SK-N-SH treated with all-trans-retinoic acid at 6 μM for 48 hours (cell line): ENCODE measurements around the gene ST3GAL5.

ENCODE experiments used
- ATAC-seq: fragments of 200-7000 bp; cut with Tn5 transposase; 3 replicates; pipeline ENCODE4 v1.9.1; 2020; ENCODE audit warnings: mild to moderate bottlenecking, moderate library complexity
- ARNTL ChIP-seq: fragments of 450-650 bp; formaldehyde crosslinking; IDR thresholded peaks from 2 replicates; pipeline ENCODE4 v1.5.0; 2020; ENCODE audit warnings: low read depth, mild to moderate bottlenecking, moderate library complexity, borderline replicate concordance
- BACH2 ChIP-seq: fragments of 250-450 bp; sonication (Bioruptor Pico); IDR thresholded peaks from 2 replicates; pipeline ENCODE4 v1.9.0; 2021; ENCODE audit warnings: mild to moderate bottlenecking, borderline replicate concordance
- CSDC2 ChIP-seq: fragments of 250-450 bp; sonication (Bioruptor Pico); IDR thresholded peaks from 2 replicates; pipeline ENCODE4 v1.5.0; 2020; ENCODE audit warnings: mild to moderate bottlenecking, moderate library complexity
- ESRRG ChIP-seq: fragments of 250-450 bp; sonication (Bioruptor Pico); IDR thresholded peaks from 2 replicates; pipeline ENCODE4 v1.6.1; 2021; ENCODE audit warnings: mild to moderate bottlenecking
- GLIS3 ChIP-seq: fragments of 250-450 bp; sonication (Bioruptor Pico); IDR thresholded peaks from 2 replicates; pipeline ENCODE4 v1.5.0; 2020; ENCODE audit warnings: mild to moderate bottlenecking, moderate library complexity
- ISL1 ChIP-seq: fragments of 250-450 bp; sonication (Bioruptor Pico); IDR thresholded peaks from 2 replicates; pipeline ENCODE4 v2.1.2; 2022; ENCODE audit warnings: mild to moderate bottlenecking, moderate library complexity
- OSR1 ChIP-seq: fragments of 250-450 bp; sonication (Bioruptor Pico); IDR thresholded peaks from 2 replicates; pipeline ENCODE4 v1.8.0; 2022; ENCODE audit warnings: moderate library complexity, mild to moderate bottlenecking, inconsistent platforms
- POU6F1 ChIP-seq: fragments of 250-450 bp; sonication (Bioruptor Pico); IDR thresholded peaks from 2 replicates; pipeline ENCODE4 v1.8.0; 2021; ENCODE audit warnings: low read depth, mild to moderate bottlenecking, moderate library complexity, borderline replicate concordance
- PPARA ChIP-seq: fragments of 250-450 bp; sonication (Bioruptor Pico); IDR thresholded peaks from 2 replicates; pipeline ENCODE4 v1.5.0; 2020; ENCODE audit warnings: mild to moderate bottlenecking, borderline replicate concordance
- RARB ChIP-seq: fragments of 250-450 bp; sonication (Bioruptor Pico); IDR thresholded peaks from 2 replicates; pipeline ENCODE4 v1.8.0; 2021; ENCODE audit warnings: mild to moderate bottlenecking, moderate library complexity
- SNAI2 ChIP-seq: fragments of 250-450 bp; sonication (Bioruptor Pico); IDR thresholded peaks from 2 replicates; pipeline ENCODE4 v1.5.0; 2020; ENCODE audit warnings: mild to moderate bottlenecking, moderate library complexity
- TOX ChIP-seq: fragments of 250-450 bp; sonication (Bioruptor Pico); IDR thresholded peaks from 2 replicates; pipeline ENCODE4 v1.8.0; 2021; ENCODE audit warnings: mild to moderate bottlenecking, moderate library complexity, borderline replicate concordance
- ZC3H10 ChIP-seq: fragments of 250-450 bp; sonication (Bioruptor Pico); IDR thresholded peaks from 2 replicates; pipeline ENCODE4 v1.5.1; 2021; ENCODE audit warnings: mild to moderate bottlenecking, moderate library complexity
- ZFP3 ChIP-seq: fragments of 250-450 bp; sonication (Bioruptor Pico); IDR thresholded peaks from 2 replicates; pipeline ENCODE4 v1.5.0; 2020; ENCODE audit warnings: mild to moderate bottlenecking, moderate library complexity
- ZFP30 ChIP-seq: fragments of 450-650 bp; formaldehyde crosslinking; IDR thresholded peaks from 2 replicates; pipeline ENCODE4 v1.5.0; 2022; ENCODE audit warnings: mild to moderate bottlenecking, moderate library complexity
- ZNF70 ChIP-seq: fragments of 450-650 bp; formaldehyde crosslinking; IDR thresholded peaks from 2 replicates; pipeline ENCODE4 v1.5.0; 2020; ENCODE audit warnings: mild to moderate bottlenecking, moderate library complexity
- ZNF8 ChIP-seq: fragments of 450-650 bp; formaldehyde crosslinking; IDR thresholded peaks from 2 replicates; pipeline ENCODE4 v1.5.0; 2020; ENCODE audit warnings: mild to moderate bottlenecking, moderate library complexity
- TF ChIP-seq, protein P1 (sequence below): fragments of 250-450 bp; sonication (Bioruptor Pico); IDR thresholded peaks from 2 replicates; pipeline ENCODE4 v1.5.1; 2020; ENCODE audit warnings: low read depth, mild to moderate bottlenecking, moderate library complexity
- TF ChIP-seq, protein P2 (sequence below): fragments of 250-450 bp; sonication (Bioruptor Pico); IDR thresholded peaks from 2 replicates; pipeline ENCODE4 v1.5.0; 2020; ENCODE audit warnings: mild to moderate bottlenecking, moderate library complexity

Gene ST3GAL5

DNA sequence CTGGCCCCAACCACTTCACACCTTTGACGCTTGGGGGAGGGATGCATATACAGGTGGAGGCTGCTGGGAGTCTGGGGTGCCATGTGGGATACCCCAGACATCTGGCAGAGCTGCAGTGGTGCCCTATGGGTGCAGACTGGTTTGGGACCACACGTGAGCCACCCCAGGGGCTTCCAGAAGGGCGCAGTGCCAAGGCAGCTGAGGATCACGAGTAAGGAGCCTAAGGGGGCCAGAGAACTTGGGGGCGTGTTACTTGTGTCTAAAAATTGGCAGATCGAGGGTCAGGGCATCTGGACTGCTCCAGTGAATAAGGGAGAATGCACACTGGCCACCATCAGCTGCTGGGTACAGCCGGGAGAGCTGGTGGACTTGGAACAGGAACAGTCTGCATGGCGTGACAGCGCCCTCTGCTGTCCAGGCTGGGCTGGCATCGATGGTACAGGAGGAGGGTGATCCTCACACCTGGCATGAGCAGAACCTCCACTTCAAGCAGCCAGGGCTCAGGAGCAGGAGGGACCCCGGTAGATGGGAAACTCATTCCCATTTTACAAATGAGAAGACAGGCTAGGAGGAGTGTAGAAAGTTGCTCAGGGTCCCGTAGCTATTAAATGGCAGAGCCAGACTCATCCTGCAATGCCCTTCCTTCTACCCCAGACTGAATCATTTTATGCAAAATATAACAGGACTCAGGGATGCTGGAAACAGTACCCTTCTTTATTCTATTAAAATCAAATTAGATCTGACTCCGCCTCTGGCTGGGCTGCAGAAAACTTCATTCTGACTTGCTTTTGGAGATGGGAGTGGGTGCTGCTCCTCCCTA lies 74.6 kb downstream of the ST3GAL5 start:
- ATAC-seq = peak; percentile 99
- TF ChIP-seq ARNTL (CRISPR knock-in tag) (no peak), TOX (CRISPR knock-in tag) (no peak), SNAI2 (CRISPR knock-in tag) (no peak), BACH2 (CRISPR knock-in tag) (no peak), OSR1 (CRISPR knock-in tag) (no peak)

DNA sequence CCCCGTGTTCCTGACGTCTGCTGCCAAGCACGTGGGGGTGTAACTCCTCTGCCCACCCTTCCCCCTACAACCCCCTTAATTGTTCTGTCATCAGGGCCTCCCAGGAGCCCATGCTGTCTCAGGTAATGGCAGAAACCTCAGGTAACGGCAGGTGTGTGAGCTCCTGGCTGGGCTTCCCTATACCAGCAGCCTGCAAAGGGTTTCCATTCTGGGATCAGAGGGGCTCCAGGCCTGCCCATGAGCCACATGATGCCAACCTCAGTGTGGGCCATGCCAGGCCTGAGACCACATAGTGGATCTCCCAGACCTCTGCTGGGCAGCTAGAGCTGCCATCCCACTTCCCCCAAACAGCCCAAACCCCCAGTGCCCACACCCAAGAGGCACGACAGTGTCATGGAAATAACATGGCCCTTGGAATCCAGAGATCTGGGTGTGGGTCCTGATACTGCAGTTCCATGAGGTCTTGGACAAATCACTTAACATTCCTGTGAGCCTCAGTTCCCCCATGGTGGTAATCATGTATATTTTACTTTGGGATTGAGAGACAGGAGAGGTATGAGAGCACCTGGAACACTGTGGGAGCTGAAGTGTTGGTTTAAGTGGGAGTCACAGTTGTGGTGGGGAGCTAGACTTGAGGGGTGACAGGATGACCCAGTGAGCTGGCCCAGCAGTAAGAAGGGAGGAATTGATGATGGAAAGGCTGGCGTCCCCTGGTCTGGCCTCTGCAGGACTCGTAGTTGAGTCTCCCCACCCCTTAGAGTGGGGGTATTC lies 75.4 kb downstream of the ST3GAL5 start:
- ATAC-seq = no peak
- TF ChIP-seq ZFP30 (no peak), RARB (CRISPR knock-in tag) (no peak), ARNTL (CRISPR knock-in tag) (no peak), SNAI2 (CRISPR knock-in tag) (no peak), GLIS3 (CRISPR knock-in tag) (no peak), ZNF70 (CRISPR knock-in tag) (no peak), PPARA (CRISPR knock-in tag) (no peak), ZFP3 (CRISPR knock-in tag) (no peak), ESRRG (CRISPR knock-in tag) (no peak), ZNF8 (CRISPR knock-in tag) (no peak), CSDC2 (CRISPR knock-in tag) (no peak)
- TF ChIP-seq, protein P1, sequence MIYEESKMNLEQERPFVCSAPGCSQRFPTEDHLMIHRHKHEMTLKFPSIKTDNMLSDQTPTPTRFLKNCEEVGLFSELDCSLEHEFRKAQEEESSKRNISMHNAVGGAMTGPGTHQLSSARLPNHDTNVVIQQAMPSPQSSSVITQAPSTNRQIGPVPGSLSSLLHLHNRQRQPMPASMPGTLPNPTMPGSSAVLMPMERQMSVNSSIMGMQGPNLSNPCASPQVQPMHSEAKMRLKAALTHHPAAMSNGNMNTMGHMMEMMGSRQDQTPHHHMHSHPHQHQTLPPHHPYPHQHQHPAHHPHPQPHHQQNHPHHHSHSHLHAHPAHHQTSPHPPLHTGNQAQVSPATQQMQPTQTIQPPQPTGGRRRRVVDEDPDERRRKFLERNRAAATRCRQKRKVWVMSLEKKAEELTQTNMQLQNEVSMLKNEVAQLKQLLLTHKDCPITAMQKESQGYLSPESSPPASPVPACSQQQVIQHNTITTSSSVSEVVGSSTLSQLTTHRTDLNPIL (CRISPR knock-in tag) = no peak
- TF ChIP-seq, all 23 proteins: peak for 0

DNA sequence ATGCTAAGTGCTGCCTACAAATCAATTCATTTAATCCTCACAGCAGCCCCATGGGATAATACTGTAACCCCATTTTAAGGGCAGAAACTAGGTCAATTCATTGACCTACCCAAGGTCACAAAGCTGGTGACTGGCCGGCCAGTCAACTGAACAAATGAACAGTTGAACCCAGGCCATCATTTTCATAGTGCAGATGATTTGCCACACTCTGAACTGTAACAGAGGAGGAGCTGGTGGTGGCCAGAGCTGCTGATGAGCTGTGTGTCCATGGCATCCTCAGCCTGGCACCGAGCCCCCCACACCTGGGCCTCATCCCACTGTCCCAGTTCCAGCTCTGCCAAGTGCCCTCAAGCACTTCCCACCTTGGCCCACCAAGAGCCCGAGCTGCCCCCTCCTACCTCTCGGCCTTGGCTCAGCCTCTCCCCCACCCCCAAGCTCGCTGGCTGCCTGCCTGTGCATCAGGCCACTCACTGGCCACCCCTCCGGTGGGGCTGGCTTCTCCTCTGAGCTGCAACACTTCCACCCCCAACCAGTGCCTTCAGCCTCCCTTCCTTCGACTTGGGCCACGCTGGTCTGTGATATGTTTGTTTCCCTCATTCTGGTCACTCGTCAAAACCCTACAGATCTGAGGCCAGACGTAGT lies 76.6 kb downstream of the ST3GAL5 start:
- ATAC-seq = no peak

DNA sequence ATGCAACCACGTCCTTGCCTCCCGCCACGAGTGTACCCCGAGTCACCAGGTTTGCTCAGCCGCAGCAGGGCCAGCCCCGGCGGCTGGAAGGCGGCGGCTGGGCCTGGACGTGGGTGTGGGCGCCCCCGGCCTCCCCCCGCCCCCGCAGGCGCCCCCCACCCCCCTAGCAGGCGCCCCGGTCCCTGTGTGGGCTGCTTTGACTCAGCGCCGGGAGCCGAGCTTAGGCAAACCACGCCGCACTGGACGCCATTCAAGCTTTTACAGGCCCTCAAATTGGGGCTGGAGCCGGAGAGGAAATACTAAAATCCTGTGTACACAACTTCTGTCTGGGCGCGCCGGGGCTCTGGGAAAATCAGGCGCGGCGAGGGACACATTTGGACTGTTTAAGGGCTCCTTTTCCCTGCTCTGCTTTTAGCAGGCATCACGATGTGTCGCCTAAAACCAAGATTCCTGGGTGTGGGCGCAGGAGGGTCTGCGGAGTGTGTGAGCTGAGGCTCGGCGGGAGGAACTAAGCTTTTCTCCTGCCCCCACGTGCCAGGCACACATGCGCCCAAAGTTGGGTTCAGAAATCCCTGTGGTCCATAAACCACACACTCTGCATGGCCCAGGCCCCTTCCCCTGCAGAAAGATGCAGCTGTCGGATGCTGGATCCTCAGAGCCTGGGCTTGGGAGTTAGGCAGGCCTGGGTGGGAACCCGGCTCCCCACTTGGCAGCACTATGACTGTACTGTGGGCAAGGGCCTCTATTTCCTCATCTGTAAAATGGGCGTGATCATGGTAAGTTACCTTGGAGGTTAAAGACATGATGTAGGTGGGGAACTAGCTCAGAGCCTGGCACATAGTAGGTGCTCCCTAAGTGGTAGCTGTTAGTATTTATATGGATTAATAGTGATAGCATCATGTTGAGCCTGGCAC lies 77.4 kb downstream of the ST3GAL5 start:
- TF ChIP-seq ISL1 (CRISPR knock-in tag) (no peak), POU6F1 (CRISPR knock-in tag) (no peak), ZFP30 (no peak), ZC3H10 (no peak), BACH2 (CRISPR knock-in tag) (no peak), ZFP3 (CRISPR knock-in tag) (no peak)
- TF ChIP-seq, protein P1 (CRISPR knock-in tag) = no peak
- ATAC-seq = no peak

More for the DNA sequence above, 76.6 kb downstream of the ST3GAL5 start:
- no peak for TF ChIP-seq SNAI2 (CRISPR knock-in tag)
- no peak for TF ChIP-seq ZNF70 (CRISPR knock-in tag)
- TF ChIP-seq CSDC2 (CRISPR knock-in tag) = no peak
- no peak for TF ChIP-seq ZNF8 (CRISPR knock-in tag)
- TF ChIP-seq, protein P2, sequence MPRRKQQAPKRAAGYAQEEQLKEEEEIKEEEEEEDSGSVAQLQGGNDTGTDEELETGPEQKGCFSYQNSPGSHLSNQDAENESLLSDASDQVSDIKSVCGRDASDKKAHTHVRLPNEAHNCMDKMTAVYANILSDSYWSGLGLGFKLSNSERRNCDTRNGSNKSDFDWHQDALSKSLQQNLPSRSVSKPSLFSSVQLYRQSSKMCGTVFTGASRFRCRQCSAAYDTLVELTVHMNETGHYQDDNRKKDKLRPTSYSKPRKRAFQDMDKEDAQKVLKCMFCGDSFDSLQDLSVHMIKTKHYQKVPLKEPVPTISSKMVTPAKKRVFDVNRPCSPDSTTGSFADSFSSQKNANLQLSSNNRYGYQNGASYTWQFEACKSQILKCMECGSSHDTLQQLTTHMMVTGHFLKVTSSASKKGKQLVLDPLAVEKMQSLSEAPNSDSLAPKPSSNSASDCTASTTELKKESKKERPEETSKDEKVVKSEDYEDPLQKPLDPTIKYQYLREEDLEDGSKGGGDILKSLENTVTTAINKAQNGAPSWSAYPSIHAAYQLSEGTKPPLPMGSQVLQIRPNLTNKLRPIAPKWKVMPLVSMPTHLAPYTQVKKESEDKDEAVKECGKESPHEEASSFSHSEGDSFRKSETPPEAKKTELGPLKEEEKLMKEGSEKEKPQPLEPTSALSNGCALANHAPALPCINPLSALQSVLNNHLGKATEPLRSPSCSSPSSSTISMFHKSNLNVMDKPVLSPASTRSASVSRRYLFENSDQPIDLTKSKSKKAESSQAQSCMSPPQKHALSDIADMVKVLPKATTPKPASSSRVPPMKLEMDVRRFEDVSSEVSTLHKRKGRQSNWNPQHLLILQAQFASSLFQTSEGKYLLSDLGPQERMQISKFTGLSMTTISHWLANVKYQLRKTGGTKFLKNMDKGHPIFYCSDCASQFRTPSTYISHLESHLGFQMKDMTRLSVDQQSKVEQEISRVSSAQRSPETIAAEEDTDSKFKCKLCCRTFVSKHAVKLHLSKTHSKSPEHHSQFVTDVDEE (CRISPR knock-in tag) = no peak
- no peak for TF ChIP-seq OSR1 (CRISPR knock-in tag)
- TF ChIP-seq ARNTL (CRISPR knock-in tag) = no peak
- no peak for TF ChIP-seq ZFP30
